GM12872 (cell line): ENCODE results near the gene ALOX12B.

Experiments used
- CTCF ChIP-seq: IDR thresholded peaks from 3 replicates; pipeline ENCODE4 v1.5.1; 2011; ENCODE audit warnings: low read depth, mild to moderate bottlenecking, low read length, moderate library complexity; ENCODE audit not compliant: insufficient read depth

The ALOX12B gene

GRCh38 chr17:8087075-8087951 is at the start of gene ALOX12B:
Gene ALOX12B (minus strand): TSS chr17:8087716. CDS start chr17:8087442, 274 bp downstream.
- no peak for TF ChIP-seq CTCF

DNA sequence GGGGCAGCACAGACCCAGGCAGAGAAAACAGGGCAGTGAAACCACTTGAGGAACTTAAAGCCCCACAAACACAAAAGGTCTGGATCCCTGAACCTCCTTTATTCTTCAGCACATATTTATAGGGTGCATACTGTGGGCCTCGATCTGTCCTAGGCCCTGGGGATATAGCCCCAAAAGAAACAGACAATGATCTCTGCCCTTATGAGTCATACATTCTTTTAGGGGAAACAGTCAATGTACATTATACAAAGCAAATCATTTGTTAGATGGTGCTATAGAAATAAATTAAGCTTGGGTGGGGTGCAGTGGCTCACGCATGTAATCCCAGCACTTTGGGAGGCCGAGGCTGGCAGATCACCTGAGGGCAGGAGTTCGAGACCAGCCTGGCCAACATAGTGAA is 46.4 kb upstream of the ALOX12B start:
- no peak for TF ChIP-seq CTCF

GRCh38 chr17:8133399-8133798 is 45.9 kb upstream of the ALOX12B start:
- TF ChIP-seq CTCF, result no peak

GRCh38 chr17:8131844-8132441 is 44.4 kb upstream of the ALOX12B start:
- TF ChIP-seq CTCF, result no peak

- TF ChIP-seq CTCF, result no peak
Measured at GRCh38 chr17:8128125-8128784, 40.7 kb upstream of the ALOX12B start.

DNA sequence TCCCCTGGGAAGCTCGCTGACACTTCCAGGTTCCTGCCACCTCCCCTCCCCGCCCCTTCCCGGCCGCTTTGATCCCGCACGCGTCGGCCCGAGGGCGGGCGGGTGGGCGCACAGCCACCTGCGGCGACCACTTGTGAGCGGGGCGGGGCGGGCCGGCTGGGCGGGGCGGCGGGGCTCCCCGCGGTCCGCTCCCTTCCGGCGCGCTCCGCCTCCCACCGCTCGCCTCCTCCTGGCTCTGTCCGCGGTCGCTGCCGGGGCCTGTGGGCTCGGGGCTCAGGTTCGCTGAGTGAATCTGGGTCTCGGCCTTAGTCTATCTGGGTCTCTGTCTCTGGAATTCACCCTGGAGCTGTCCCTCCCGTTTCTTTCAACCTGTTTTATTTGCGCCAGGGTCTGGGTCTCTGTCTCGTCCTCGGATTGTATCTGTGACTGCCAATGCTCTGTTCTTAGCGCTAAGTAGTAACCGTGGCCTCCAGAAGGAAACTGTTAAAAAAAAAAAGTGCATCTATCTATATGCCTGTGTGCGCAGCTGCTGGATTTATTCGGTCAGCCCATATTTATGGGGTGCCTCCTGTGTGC is 39.1 kb upstream of the ALOX12B start:
- TF ChIP-seq CTCF, result no peak

- no peak for TF ChIP-seq CTCF
Measured at GRCh38 chr17:8125947-8126490, 38.5 kb upstream of the ALOX12B start.
